Measurements from ENCODE around the gene MDH1.
"Not testable (repeated sequence)": the region's sequence is repeated elsewhere in the genome, so short reads cannot be mapped to it uniquely, and the experiment has no call there.

Gene MDH1

DNA sequence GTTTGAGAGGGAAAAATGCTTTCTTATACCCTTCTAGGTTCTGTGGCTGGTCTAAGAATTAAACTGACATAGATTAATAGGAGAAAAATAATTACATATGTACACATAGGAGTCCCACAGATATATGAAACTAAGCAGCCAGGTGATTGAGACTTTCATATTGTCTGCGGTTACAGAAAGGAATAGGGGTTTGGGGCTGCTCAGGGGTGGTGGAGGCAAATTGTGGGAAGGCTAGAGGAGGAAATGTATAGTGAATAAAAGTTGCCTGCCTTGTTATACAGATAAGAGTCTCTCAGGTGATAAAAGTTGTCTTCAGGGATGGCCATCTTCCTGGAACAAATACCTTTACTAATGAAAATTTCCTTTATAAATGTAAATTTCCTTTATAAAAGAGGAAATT is 28.6 kb downstream of the MDH1 start:
- no peak for DNase-seq (ENCODE audit: low read depth)
- TF ChIP-seq, protein P1, sequence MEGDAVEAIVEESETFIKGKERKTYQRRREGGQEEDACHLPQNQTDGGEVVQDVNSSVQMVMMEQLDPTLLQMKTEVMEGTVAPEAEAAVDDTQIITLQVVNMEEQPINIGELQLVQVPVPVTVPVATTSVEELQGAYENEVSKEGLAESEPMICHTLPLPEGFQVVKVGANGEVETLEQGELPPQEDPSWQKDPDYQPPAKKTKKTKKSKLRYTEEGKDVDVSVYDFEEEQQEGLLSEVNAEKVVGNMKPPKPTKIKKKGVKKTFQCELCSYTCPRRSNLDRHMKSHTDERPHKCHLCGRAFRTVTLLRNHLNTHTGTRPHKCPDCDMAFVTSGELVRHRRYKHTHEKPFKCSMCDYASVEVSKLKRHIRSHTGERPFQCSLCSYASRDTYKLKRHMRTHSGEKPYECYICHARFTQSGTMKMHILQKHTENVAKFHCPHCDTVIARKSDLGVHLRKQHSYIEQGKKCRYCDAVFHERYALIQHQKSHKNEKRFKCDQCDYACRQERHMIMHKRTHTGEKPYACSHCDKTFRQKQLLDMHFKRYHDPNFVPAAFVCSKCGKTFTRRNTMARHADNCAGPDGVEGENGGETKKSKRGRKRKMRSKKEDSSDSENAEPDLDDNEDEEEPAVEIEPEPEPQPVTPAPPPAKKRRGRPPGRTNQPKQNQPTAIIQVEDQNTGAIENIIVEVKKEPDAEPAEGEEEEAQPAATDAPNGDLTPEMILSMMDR (conservative IDR thresholded peaks at IDR 0.05; ENCODE audit: control insufficient read depth, insufficient read depth, low read depth, low read length): no peak

GRCh38 chr2:63619328-63619727 is 30.6 kb downstream of the MDH1 start:
- H3K4me3 ChIP-seq (ENCODE audit: control insufficient read depth, low read depth, low read length): no peak overlapping the region
- no peak for DNase-seq (ENCODE audit: low read depth)
- TF ChIP-seq, protein P1 (conservative IDR thresholded peaks at IDR 0.05; ENCODE audit: control insufficient read depth, insufficient read depth, low read depth, low read length): no peak

More for the DNA sequence above, 28.6 kb downstream of the MDH1 start:
- H3K4me3 ChIP-seq (ENCODE audit: control insufficient read depth, low read depth, low read length): no peak overlapping the region

- H3K4me3 ChIP-seq (ENCODE audit: control insufficient read depth, low read depth, low read length): no peak overlapping the region
- DNase-seq (ENCODE audit: low read depth): no peak
- TF ChIP-seq, protein P1 (conservative IDR thresholded peaks at IDR 0.05; ENCODE audit: control insufficient read depth, insufficient read depth, low read depth, low read length): no peak
Measured at GRCh38 chr2:63622751-63623150, 34.0 kb downstream of the MDH1 start.

DNA sequence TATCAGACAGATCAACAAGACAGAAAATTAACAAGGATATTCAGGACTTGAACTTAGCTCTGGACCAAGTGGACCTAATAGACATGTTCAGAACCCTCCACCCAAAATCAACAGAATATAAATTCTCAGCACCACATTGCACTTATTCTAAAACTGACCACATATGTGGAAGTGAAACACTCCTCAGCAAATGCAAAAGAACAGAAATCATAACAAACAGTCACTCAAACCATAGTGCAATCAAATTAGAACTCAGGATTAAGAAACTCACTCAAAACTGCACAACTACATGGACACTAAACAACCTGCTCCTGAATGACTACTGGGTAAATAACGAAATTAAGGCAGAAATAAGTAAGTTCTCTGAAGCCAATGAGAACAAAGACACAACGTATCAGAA is 35.0 kb downstream of the MDH1 start:
- H3K4me3 ChIP-seq (ENCODE audit: control insufficient read depth, low read depth, low read length); DNase-seq (ENCODE audit: low read depth): not testable (repeated sequence)

DNA sequence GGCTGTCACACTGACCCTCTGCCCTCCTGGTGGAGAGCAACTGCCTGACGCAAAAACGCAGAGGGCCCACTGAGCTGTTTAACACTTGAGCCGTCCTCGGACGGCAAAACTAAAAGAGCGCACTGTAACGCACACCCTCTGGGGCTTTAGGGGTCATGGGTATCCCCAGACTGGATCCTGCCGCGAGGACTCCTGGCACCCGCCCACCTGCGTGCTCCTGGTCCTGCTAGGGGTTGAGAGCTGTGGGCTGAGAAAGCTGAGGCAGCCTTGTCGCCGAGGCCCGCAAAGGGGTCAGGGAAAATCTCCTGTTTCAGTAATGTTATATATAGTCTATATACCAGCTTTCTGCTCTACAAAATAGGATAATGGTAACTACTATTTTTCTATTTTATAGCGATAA is 39.1 kb downstream of the MDH1 start:
- DNase-seq (ENCODE audit: low read depth): no peak
- H3K4me3 ChIP-seq (ENCODE audit: control insufficient read depth, low read depth, low read length): no peak overlapping the region
- TF ChIP-seq, protein P1 (conservative IDR thresholded peaks at IDR 0.05; ENCODE audit: control insufficient read depth, insufficient read depth, low read depth, low read length): no peak

- H3K4me3 ChIP-seq (ENCODE audit: control insufficient read depth, low read depth, low read length): no peak overlapping the region
Measured at GRCh38 chr2:63628403-63628942, 39.7 kb downstream of the MDH1 start.

DNA sequence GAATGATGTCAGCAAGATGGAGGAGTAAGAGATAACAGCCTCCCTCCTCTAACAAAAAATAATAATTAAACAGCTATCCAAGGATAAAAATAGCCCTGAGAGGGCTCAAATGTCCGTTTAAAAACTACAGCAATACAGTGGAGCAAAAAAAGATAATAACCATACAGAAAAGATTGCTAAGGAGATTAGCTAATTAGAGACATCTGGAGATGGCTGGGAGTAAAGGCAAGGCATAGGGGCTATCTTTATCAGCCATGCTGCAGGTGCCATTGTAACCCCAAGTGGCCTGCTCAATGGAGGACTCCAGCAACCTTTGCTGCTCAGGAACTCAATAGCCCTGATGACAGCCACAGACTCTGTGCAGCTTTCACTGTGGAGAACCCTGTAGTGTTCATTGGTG is 42.7 kb downstream of the MDH1 start:
- H3K4me3 ChIP-seq (ENCODE audit: control insufficient read depth, low read depth, low read length): no peak overlapping the region
- DNase-seq (ENCODE audit: low read depth): no peak
- TF ChIP-seq, protein P1 (conservative IDR thresholded peaks at IDR 0.05; ENCODE audit: control insufficient read depth, insufficient read depth, low read depth, low read length): no peak

More at GRCh38 chr2:63628403-63628942, 39.7 kb downstream of the MDH1 start:
- no peak for DNase-seq (ENCODE audit: low read depth)
- TF ChIP-seq, protein P1 (conservative IDR thresholded peaks at IDR 0.05; ENCODE audit: control insufficient read depth, insufficient read depth, low read depth, low read length): no peak
